Measurements from ENCODE around the gene YES1.

- no peak for TF ChIP-seq SOX13 (IDR thresholded peaks at IDR 0.05)
- no peak for TF ChIP-seq SOX13 (CRISPR knock-in tag; conservative IDR thresholded peaks at IDR 0.05 in 1 of 2, IDR thresholded peaks at IDR 0.05 in 1 of 2)
- TF ChIP-seq NR2F1 (CRISPR knock-in tag; IDR thresholded peaks at IDR 0.05) = no peak
- TF ChIP-seq, protein P1, sequence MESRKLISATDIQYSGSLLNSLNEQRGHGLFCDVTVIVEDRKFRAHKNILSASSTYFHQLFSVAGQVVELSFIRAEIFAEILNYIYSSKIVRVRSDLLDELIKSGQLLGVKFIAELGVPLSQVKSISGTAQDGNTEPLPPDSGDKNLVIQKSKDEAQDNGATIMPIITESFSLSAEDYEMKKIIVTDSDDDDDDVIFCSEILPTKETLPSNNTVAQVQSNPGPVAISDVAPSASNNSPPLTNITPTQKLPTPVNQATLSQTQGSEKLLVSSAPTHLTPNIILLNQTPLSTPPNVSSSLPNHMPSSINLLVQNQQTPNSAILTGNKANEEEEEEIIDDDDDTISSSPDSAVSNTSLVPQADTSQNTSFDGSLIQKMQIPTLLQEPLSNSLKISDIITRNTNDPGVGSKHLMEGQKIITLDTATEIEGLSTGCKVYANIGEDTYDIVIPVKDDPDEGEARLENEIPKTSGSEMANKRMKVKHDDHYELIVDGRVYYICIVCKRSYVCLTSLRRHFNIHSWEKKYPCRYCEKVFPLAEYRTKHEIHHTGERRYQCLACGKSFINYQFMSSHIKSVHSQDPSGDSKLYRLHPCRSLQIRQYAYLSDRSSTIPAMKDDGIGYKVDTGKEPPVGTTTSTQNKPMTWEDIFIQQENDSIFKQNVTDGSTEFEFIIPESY (CRISPR knock-in tag; IDR thresholded peaks at IDR 0.05) = no peak
- TF ChIP-seq, protein P2, sequence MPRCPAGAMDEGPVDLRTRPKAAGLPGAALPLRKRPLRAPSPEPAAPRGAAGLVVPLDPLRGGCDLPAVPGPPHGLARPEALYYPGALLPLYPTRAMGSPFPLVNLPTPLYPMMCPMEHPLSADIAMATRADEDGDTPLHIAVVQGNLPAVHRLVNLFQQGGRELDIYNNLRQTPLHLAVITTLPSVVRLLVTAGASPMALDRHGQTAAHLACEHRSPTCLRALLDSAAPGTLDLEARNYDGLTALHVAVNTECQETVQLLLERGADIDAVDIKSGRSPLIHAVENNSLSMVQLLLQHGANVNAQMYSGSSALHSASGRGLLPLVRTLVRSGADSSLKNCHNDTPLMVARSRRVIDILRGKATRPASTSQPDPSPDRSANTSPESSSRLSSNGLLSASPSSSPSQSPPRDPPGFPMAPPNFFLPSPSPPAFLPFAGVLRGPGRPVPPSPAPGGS (CRISPR knock-in tag; IDR thresholded peaks at IDR 0.05) = no peak
- TF ChIP-seq, protein P3, sequence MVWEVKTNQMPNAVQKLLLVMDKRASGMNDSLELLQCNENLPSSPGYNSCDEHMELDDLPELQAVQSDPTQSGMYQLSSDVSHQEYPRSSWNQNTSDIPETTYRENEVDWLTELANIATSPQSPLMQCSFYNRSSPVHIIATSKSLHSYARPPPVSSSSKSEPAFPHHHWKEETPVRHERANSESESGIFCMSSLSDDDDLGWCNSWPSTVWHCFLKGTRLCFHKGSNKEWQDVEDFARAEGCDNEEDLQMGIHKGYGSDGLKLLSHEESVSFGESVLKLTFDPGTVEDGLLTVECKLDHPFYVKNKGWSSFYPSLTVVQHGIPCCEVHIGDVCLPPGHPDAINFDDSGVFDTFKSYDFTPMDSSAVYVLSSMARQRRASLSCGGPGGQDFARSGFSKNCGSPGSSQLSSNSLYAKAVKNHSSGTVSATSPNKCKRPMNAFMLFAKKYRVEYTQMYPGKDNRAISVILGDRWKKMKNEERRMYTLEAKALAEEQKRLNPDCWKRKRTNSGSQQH (CRISPR knock-in tag; IDR thresholded peaks at IDR 0.05; ENCODE audit: low read depth) = no peak
- no peak for TF ChIP-seq HDAC1 (CRISPR knock-in tag; IDR thresholded peaks at IDR 0.05)
- no peak for TF ChIP-seq ZFX (CRISPR knock-in tag; IDR thresholded peaks at IDR 0.05; ENCODE audit: low read depth)
- TF ChIP-seq, protein P4, sequence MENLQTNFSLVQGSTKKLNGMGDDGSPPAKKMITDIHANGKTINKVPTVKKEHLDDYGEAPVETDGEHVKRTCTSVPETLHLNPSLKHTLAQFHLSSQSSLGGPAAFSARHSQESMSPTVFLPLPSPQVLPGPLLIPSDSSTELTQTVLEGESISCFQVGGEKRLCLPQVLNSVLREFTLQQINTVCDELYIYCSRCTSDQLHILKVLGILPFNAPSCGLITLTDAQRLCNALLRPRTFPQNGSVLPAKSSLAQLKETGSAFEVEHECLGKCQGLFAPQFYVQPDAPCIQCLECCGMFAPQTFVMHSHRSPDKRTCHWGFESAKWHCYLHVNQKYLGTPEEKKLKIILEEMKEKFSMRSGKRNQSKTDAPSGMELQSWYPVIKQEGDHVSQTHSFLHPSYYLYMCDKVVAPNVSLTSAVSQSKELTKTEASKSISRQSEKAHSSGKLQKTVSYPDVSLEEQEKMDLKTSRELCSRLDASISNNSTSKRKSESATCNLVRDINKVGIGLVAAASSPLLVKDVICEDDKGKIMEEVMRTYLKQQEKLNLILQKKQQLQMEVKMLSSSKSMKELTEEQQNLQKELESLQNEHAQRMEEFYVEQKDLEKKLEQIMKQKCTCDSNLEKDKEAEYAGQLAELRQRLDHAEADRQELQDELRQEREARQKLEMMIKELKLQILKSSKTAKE (CRISPR knock-in tag; IDR thresholded peaks at IDR 0.05; ENCODE audit: borderline replicate concordance) = no peak
- no peak for TF ChIP-seq EP300 (IDR thresholded peaks at IDR 0.05; ENCODE audit: low read depth in 2 of 2, low read length in 2 of 2)
- TF ChIP-seq EP300 (CRISPR knock-in tag; IDR thresholded peaks at IDR 0.05; ENCODE audit: borderline replicate concordance) = no peak
- TF ChIP-seq ATF1 (CRISPR knock-in tag; IDR thresholded peaks at IDR 0.05) = no peak
- TF ChIP-seq, protein P5, sequence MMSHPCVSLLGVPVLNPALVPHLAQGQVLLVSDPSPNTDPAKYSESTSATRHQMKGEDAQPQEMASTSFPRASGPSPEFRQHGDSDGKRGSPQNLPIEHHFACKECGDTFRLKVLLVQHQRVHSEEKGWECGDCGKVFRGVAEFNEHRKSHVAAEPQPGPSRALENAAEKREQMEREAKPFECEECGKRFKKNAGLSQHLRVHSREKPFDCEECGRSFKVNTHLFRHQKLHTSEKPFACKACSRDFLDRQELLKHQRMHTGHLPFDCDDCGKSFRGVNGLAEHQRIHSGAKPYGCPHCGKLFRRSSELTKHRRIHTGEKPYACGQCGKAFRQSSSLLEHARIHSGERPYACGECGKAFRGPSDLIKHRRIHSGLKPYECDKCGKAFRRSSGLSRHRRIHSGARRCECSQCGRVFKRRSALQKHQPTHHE (CRISPR knock-in tag; IDR thresholded peaks at IDR 0.05; ENCODE audit: borderline replicate concordance) = no peak
- TF ChIP-seq RAD21 (CRISPR knock-in tag; IDR thresholded peaks at IDR 0.05) = no peak
- TF ChIP-seq, protein P6, sequence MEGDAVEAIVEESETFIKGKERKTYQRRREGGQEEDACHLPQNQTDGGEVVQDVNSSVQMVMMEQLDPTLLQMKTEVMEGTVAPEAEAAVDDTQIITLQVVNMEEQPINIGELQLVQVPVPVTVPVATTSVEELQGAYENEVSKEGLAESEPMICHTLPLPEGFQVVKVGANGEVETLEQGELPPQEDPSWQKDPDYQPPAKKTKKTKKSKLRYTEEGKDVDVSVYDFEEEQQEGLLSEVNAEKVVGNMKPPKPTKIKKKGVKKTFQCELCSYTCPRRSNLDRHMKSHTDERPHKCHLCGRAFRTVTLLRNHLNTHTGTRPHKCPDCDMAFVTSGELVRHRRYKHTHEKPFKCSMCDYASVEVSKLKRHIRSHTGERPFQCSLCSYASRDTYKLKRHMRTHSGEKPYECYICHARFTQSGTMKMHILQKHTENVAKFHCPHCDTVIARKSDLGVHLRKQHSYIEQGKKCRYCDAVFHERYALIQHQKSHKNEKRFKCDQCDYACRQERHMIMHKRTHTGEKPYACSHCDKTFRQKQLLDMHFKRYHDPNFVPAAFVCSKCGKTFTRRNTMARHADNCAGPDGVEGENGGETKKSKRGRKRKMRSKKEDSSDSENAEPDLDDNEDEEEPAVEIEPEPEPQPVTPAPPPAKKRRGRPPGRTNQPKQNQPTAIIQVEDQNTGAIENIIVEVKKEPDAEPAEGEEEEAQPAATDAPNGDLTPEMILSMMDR (CRISPR knock-in tag; IDR thresholded peaks at IDR 0.05) = no peak
- TF ChIP-seq, protein P7, sequence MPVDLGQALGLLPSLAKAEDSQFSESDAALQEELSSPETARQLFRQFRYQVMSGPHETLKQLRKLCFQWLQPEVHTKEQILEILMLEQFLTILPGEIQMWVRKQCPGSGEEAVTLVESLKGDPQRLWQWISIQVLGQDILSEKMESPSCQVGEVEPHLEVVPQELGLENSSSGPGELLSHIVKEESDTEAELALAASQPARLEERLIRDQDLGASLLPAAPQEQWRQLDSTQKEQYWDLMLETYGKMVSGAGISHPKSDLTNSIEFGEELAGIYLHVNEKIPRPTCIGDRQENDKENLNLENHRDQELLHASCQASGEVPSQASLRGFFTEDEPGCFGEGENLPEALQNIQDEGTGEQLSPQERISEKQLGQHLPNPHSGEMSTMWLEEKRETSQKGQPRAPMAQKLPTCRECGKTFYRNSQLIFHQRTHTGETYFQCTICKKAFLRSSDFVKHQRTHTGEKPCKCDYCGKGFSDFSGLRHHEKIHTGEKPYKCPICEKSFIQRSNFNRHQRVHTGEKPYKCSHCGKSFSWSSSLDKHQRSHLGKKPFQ (CRISPR knock-in tag; IDR thresholded peaks at IDR 0.05; ENCODE audit: insufficient replicate concordance) = no peak
Observed at GRCh38 chr18:849021-849420, 37.0 kb upstream of the YES1 start.

Measured in HepG2 (cell line).